ENCODE data around the gene ADGRL1. TPM values are rescaled to one million over a fixed set of nuclear protein-coding genes. Genes with fewer than 3 reads are reported as not detected.

ADGRL1 gene
- polyA plus RNA-seq, 5 donors = 26.0 to 44.9 (median 32.7) TPM

- no peak for DNase-seq
Observed at GRCh38 chr19:14141041-14141440, 64.9 kb downstream of the ADGRL1 start.

DNA sequence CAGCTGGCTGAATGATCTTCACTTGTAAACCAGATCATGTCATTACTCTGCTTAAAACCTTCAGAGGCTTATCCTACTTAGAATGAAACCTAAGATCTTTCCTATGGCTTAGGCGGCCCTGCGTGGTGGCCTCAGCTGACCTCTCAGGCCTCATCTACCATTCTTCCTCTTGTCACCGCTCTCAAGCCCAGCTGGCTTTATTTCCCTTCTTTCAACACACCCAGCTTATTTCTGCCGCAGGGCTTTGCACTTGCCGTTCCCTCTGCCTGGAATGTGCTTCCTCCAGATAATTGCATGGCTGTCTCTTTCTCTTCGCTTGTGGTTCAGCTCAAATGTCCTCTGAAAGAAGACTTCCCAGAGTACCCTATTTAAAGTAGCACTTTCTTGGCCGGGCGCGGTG is 66.0 kb downstream of the ADGRL1 start:
- DNase-seq = no peak

- no peak for DNase-seq
Observed at GRCh38 chr19:14138576-14139265, 67.2 kb downstream of the ADGRL1 start.

- peak; percentile 100 for DNase-seq
Observed at GRCh38 chr19:14136509-14137281, 69.3 kb downstream of the ADGRL1 start, which contains the start of gene ASF1B. ASF1B (minus strand) TSS chr19:14136589; CDS start chr19:14136456, 133 bp downstream.

DNA sequence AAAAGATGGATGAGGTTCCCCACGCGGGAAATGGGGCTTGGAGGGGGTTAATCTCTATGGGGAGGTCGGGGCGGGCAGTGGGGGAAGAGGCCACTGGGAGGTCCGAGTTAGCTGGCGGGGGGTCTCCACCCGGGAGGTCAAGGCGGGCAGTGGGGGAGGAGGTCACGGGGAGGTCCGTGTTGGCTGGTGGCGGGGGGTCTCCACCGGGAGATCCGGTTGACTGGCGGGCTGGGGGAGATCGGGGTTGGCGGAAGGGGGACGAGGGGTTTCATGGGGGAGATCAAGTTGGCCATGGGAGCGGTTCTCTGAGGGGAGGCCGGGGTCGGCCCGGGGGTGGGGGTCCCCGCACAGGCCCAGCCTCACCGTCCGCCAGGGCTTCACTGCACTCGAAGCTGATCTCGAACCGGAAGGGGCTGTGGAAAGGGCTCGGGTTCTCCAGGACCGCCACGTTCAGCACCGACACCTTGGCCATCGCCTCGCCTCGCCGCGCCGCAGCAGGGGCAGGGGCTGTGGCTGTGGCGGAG is 69.9 kb downstream of the ADGRL1 start:
- no peak for DNase-seq

GRCh38 chr19:14135355-14135754 is 70.6 kb downstream of the ADGRL1 start:
- DNase-seq = no peak

GRCh38 chr19:14127929-14128509 is 78.0 kb downstream of the ADGRL1 start:
- no peak for DNase-seq

DNA sequence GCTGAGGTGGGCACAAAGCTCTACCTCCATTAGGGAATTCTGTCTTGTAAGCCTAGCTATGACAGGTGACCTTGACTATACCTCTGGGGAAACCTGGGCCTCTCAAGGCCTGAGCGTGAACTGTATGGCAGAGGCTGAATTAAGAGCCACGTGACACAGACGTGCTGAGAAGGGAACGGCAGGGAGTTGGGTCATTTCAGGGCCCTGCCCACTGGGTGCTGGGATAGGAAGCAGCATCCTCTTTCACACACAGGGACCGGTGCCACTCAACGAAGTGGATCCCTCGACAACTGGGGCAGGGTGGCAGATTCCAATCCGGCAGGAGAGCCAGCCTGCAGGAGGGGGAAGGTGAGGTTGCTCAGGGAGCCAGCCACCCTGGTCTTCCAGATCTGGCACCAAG is 78.8 kb downstream of the ADGRL1 start:
- DNase-seq = no peak

DNA sequence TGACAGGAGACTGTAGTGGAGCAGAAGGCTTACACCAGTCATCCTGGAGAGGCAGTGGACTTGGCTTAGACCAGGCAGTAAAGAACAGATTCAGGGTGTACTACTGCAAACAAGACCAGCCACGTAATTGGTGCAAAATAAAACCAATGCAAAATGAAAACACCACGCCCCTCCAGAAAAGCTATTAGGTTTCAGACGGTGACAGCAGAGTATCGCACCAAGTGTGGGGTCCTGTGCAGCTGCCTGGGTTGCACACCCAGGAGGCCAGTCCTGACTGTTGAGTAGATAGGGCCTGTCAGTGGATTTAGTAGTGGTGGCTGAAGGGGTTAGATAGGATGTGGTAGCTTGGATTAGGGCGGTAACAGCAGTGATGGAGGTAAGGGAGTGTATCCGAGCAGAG is 83.0 kb downstream of the ADGRL1 start:
- no peak for DNase-seq

DNA sequence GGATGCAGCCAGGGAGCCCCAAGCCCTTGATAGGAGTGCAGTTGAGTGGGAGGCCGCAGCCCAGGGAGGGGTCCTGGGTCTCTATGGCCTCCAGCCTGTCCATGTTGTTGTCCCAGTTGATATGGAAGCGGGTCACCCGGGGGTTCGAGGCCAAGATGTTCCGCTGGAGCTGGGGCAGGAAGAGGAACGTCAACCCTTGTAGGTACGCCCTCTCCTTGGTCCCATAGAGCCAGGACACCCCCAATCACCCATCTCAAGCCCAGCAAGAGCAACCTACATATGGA is 85.5 kb downstream of the ADGRL1 start:
- DNase-seq = no peak

- no peak for DNase-seq
Observed at GRCh38 chr19:14119644-14120496, 86.1 kb downstream of the ADGRL1 start.

- no peak for DNase-seq
Observed at GRCh38 chr19:14119146-14119545, 86.8 kb downstream of the ADGRL1 start.

DNA sequence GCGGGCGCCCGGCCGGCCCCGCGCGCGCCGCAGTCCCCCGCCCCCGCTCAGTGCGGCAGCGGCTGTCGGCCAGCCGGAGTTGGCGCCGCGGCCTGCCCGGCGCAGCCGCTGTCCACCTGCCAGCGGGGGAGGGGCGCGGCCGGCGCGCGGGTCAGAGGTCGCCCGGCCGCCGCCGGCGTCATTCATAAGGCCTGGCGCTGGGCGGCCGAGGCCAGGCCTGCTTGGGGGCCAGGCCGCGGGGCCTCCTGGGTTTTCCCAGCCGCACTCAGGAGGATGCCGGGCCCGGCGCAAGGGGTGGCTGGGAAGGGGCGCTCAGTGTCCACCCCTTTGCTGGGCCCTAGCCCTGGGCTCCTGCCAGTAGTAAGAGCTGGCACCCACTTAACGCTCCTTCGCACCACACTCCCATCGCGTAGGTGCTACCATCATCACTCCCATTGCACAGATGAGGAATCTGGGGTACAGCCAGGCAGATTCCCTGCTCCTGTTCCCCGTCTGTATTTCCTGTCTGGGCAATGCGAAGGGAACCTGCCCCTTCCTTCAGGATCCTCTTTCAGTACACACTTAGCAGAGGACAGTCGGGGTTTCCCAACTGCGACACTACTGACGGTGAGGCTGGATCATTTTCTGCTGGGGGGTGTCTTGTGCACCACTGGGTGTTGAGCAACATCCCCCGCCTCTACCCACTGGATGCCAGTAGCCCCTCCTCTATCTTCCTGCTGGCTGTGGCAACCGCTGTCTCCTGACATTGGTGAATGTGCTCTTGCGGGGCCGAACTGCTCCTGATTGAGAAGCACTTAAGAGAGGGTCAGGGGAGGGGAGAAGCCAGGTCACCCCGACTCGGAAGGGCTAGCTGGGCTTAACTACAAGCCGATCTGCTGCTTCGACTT is 87.6 kb downstream of the ADGRL1 start:
- peak; percentile 65 to 69 for DNase-seq

DNA sequence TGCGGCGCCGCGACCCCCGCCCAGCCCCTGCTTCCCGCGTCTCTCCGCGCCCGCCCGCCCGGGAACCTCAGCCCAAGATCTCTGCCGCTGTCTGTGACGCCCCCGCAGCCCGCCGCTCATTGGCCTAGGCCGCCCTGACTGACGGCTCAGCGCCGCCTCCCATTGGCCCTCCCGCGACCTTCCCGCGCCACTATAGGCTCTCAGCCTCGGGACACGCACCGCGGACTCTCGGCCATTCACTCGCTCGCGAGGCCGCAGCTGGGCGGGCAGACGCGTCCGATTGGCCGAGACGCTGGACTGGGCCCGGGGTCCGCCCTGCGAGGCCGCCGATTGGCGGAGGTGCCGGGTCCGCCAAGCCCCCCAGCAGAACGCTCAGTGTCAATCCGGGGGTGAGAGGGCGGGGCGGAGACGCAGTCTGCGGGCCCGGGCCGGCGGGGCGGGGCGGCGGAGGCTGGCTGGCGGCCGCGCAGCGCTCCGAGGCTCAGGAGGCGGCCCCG is 88.3 kb downstream of the ADGRL1 start, which contains the start of gene PRKACA:
PRKACA (minus strand) TSS at position 95 of the 497 bp plus-strand sequence. CDS start 215 bp downstream, outside the sequence.
- DNase-seq = peak; percentile 99

GRCh38 chr19:14116918-14117578 is 88.9 kb downstream of the ADGRL1 start:
- DNase-seq = no peak

DNA sequence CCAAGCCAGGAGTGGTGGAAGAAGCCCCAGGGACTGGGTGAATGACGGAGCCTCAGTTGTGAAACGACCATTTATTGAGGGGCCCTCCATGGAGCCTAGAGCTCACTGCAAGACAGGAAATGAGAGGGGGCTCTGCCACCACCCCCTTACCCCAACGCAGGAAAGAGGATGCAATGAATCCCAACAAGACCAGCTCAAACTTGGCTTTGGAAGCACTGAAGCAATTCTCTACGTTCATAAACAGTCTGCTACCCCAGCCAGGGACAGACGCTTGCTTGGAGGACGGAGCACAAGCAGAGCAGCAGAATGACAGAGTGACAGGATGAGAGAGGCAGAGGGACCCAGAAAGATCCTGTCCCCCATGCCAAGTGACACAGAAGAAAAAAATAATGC is 89.4 kb downstream of the ADGRL1 start:
- DNase-seq = no peak

DNA sequence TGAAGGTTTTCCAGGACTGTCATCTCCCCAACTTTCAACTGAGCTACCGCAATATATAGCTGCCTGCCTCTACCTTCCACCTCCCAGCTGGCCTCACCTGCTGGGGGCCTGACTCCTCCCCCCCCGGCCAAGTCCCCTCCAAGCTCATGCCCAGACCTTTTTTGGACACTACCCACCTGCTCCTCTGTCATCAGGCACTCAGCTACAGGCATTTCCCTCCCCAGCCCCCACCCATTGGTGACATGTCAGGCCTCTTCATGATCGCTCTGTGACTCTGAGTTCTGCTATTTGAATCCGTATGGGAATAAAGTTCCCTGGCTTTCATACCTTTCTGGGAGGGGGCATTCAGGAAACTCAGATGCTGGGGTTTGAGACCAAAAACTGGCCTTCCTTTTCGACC is 90.2 kb downstream of the ADGRL1 start:
- no peak for DNase-seq

- DNase-seq = no peak
Observed at GRCh38 chr19:14114854-14115253, 91.1 kb downstream of the ADGRL1 start.

- no peak for DNase-seq
Observed at GRCh38 chr19:14114439-14114838, 91.5 kb downstream of the ADGRL1 start.

All from right lung (tissue), 5 donors.